A204.1 (cell line): ENCODE measurements around the gene NAV2.

Source experiments
- FAIRE-seq: peaks from 2 replicates; lab custom pipeline; 2012; peaks lifted over from hg19 to GRCh38; lab: Jason Lieb, UNC

Gene NAV2

GRCh38 chr11:20089367-20089766 lies 376.7 kb downstream of the NAV2 start:
- no peak for FAIRE-seq

DNA sequence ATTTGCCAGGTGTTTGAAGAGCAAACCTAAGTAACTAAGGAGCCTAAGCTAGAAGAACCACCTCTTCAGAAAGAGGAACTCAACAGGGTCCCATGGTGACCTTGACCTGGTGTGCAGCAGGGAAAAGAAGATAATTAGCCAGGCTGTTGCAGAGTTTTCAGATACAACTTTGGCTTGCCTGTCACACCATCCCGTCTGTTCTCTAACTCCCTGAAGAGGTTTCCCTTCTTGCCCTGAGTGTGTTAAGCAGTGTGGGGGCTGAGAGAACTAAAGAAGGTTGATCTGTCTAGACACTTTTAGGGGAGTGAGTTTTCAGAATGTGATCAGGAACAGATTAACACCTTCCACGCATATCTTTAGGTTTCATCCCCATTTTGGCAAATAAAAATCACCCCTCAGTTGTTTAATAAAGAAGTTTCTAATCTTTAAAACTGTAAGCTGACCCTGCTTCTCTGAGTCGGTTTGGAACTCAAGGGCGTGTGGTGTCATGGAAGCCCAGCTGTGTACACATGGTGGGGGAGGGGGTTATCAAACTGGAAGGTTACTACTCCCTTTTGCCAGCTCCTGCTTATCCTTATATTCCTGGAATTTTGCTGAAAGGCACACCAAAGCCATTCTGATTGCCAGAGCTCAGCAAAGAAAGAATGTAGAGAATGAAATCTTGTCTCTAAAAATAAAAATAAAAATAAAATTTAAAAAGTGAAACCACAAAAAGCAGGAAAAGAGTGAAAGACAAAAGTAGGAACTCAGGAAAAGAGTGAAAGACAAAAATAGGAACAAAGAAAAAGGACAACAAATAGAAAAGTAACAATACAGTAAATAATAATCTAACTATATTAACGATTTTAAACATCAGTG lies 377.4 kb downstream of the NAV2 start:
- no peak for FAIRE-seq

- no peak for FAIRE-seq
Measured at GRCh38 chr11:20090654-20091374, 378.2 kb downstream of the NAV2 start.

GRCh38 chr11:20093775-20094174 lies 381.1 kb downstream of the NAV2 start:
- FAIRE-seq = no peak

DNA sequence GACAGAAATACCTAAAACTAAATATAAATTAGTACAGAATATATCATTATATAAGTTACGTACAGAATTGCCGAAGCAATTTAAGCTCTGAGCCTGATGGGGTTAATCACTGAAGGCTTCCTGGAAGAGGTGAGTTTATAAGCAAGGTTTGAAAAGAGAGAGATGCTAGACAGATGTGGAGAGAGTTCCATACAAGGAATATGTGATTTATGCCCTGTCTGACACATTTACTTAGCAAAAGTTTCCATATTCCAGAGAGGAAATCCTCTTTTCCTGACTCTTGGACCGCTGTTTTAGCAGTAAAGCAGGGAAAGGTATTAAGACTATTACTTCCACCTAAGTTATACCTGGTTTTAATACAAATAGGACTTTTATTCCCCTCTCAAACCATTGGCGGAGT lies 382.6 kb downstream of the NAV2 start:
- no peak for FAIRE-seq

DNA sequence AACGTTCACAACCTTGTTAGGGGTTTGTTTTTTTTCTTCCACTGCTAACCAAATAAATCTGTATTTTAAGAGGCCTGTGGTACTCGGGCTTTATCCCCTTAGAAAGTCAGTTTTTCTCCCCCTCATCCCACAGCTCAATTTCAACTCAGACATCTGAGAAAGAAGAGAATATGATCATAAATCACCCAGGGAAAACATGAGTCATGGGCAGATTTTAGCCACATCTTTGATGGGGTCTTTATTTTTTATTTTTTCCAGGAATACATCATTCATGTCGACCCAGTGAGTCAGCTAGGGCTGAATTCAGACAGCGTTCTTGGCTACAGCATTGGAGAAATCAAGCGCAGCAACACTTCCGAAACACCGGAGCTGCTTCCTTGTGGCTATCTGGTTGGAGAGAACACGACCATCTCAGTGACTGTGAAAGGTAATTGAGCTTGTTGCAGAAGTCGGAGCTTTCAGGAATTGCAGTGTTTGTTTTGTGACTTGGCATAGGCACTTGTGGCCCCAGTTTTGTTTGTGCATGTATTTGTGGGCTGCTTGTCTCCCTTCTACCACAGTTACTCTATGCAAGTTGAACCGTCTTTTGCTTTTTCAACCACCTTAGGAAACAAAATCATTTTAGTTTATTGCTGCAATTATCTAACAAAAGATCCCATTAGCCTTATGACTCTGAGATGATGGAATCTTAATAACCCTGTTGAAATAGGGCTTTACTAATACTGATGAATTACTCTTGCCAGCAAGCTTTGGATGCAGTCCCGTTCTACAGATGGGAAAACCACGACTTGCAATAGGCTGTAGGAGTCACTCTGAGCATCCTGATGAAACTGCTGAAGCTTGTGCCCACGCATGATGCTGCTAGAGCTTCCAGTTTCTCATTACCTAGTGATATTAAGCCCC lies 384.9 kb downstream of the NAV2 start:
- no peak for FAIRE-seq

GRCh38 chr11:20099527-20099926 lies 386.9 kb downstream of the NAV2 start:
- FAIRE-seq = no peak

DNA sequence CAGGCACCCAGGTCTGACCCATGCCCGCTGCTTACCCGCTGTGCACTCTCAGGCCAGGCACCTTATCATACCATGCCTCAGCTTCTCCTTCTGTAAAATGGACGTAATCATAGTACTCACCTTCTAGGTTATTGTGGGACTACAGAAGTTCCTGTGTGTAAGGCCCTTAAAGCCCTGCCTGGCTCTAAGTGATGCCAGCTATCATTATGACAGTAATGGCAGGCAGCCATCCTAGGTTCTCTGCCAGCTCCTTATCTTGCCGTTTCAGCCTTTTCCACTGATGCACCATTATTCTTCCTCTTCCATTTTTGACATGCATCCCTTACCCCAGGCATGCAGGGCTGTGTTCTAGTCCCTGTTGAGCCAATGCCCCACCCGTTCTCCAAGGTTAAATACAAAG lies 389.8 kb downstream of the NAV2 start:
- no peak for FAIRE-seq

DNA sequence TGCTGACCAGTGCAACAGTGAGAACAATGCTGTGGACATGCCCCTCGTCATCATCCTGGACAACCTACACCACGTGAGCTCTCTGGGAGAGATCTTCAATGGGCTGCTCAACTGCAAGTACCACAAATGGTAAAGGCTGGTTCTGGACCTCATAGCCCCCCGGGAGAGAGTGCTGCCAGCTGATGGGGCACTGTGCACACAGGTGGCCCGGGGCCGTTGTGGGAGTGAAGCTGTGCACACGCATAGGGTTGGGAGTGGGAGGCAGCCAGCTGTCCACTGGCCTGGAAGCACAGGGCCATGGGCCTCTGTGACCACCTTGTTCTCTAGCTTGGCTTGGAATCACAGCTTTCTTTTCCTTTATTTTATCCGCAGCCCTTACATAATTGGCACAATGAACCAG lies 390.6 kb downstream of the NAV2 start:
- no peak for FAIRE-seq

DNA sequence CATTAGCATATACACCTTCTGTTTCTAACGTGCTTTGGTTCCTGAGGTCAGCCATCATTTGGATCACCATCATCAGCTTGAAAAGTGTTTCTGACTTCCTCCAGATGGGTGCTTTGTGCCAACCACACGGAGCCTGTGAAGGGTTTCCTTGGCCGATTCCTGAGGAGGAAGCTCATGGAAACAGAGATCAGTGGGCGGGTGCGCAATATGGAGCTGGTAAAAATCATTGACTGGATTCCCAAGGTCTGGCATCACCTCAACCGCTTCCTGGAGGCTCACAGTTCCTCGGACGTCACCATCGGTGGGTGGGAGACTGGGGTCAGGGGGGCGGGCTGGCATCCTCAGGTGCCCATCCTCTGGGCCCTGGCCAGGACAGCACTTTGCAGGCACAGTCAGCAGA lies 392.8 kb downstream of the NAV2 start:
- FAIRE-seq = no peak

GRCh38 chr11:20109731-20110445 lies 397.3 kb downstream of the NAV2 start:
- FAIRE-seq = no peak

DNA sequence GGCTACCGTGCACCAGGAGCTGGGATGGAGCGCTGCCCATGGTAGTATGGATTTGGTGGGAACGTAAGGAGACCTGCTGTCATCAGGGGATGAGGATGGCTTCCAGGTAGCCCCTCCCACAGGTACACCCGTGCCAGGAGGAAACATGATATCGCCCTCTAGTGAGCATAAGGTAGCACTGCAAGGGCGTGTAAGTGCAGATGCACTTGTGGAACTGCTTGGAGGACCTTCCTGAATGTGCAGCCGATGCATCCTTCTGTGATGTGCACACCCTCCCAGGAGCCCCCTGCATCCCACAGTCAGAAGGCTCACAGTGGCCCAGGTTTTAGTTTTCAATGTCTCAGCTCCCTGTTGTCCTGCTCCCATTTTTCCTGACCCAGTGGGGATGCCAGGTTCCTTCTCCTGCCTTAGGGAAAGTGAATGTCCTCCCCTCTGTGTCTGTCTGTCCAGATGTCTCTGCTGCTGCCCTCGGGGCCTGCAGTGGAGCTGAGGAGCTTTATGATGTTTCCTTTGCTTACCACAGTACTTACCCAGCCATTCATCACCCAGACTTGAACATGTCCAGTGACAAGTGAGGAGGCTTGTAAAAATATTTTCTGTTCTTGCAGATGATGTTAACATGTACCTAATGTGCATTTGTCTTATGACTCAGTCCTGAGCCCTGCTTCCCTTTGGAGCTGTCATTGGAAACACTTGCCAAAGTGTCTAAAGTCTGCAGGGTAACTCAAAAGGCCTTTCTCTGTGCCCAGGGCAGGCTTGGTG lies 398.5 kb downstream of the NAV2 start:
- FAIRE-seq = no peak

DNA sequence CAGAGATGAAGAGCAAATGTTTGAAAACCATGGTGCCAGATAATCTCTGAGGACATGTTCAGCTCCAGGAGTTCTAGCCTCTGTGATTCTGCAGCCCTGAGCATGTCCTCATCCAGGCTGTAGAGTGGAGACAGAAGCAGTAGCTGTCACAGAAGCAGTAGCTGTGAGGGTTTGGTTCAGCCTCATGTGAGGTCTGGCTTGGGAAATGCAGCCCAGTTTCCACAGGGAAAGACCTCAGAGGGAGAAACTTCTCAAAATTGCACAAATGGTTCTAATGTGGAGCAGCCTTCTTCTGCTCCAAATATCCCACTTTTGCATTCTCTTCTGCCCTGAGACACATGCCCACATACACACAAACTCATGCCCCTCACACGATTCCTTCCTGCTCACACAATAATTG lies 399.2 kb downstream of the NAV2 start:
- no peak for FAIRE-seq

- no peak for FAIRE-seq
Measured at GRCh38 chr11:20112291-20113148, 399.9 kb downstream of the NAV2 start.

GRCh38 chr11:20113149-20113438 lies 400.5 kb downstream of the NAV2 start:
- no peak for FAIRE-seq

- FAIRE-seq = no peak
Measured at GRCh38 chr11:20114588-20114987, 402.0 kb downstream of the NAV2 start.

DNA sequence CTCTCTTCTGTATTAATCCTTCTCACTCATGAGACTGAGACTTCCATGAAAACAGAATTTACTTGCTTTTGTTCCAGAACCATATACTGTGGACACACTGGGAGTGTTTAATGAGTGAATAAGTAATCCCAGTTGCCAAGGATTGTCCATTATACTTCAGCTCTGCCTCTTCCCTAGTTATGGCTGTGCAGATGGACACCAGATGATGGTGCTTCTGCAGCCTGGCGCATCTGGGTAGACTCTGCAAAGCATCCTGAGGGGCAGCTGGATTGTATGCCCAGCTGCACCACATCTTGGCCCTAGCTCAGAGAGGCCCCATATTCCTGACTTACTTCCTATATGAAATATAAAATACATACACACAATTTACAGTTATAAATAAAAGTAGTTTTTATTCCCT lies 404.2 kb downstream of the NAV2 start:
- no peak for FAIRE-seq

DNA sequence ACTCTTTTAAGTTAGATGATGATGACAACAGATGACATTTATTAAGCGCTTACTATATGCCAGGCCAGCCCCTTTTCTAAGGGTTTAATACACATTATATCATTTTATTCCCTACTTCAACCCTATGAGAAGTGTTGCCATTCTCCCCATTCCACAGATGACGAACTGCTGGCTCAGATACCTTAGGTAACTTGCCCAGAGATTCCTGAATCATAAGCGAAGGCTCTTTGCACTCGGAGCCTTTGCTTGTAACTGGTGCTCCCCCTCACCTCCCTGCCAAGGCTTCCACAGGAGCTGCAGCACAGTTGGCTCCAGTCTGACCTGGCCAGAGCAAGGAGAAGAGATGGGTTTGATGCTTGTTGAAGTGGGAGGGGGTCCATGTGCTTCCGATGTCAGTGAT lies 404.7 kb downstream of the NAV2 start:
- FAIRE-seq = no peak

DNA sequence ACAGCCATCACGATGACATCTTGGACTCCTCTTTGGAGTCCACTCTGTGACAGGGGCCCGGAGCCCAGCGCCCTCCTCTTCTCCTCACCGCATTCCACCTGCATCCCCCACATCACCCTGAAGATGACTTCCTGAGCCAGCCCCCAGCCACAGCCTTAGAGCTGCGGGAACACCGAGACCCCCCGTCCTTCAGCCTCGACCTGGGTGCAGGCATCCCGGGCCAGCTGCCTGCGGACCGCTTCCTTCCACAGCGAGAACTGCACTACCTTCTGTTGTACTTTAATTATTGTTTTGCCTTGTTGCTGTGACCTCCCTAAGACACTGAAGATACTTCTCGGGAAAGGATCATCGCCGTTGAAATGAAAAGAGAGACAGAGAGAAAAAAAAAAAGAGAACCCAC lies 405.6 kb downstream of the NAV2 start:
- no peak for FAIRE-seq

GRCh38 chr11:20119315-20119714 lies 406.7 kb downstream of the NAV2 start:
- no peak for FAIRE-seq
